ENCODE results near the gene FGF9. TPM values are rescaled to one million over a fixed set of nuclear protein-coding genes. Genes with fewer than 3 reads are reported as not detected.

The FGF9 gene
- total and polyA plus RNA-seq, 10 of the 15 experiments (the other 5 are each of a cell fraction or from before 2014, with no cell fraction given), result 0.05 to 1.5 (median 0.83) TPM

DNA sequence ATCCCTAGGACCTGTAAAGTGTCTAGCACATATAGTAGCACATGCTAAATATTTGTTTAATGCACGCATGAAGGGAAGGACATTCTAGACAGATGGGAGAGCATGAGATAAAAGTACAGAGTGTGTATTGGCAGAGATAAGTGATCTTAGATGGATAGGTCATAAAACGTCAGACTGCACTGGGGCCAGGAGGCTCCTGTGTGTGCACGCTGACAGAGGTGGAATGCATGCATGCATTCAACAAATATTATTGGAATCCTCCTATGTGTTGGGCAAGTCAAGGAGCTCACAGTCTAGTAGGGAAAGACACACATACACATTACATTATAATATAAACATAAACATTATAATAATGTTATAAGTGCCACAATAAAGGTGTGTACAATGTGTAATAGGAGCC lies 73.3 kb downstream of the FGF9 start:
- Histone ChIP-seq H3K79me2 (ENCODE audit: control insufficient read depth, insufficient read depth, low read length) (no peaks in the 10 kb centered on the region), H3K36me3 (ENCODE audit: control insufficient read depth in 2 of 2, insufficient read depth in 2 of 2, low read length in 1 of 2) (no peaks in the 10 kb centered on the region), H3K27ac (ENCODE audit: control insufficient read depth, insufficient read depth) (no peak overlapping the region), H3K9me3 (replicated peaks; ENCODE audit: control insufficient read depth, insufficient read depth, low read length) (no peaks in the 10 kb centered on the region; the same call in 2 of the 3 replicates), H3K9ac (ENCODE audit: control insufficient read depth, insufficient read depth, low read length) (no peak overlapping the region), H3K4me3 (no peak overlapping the region), H3K4me2 (ENCODE audit: control insufficient read depth, insufficient read depth) (no peak overlapping the region), H2AFZ (ENCODE audit: control insufficient read depth, low read depth, low read length) (no peak overlapping the region), H4K20me1 (ENCODE audit: control insufficient read depth, insufficient read depth) (no peaks in the 10 kb centered on the region), H3K27me3 (replicated peaks in 1 of 2; ENCODE audit: control insufficient read depth in 2 of 2, insufficient read depth in 2 of 2, low read length in 1 of 2) (no peaks in the 10 kb centered on the region), H3K4me1 (ENCODE audit: control insufficient read depth, insufficient read depth, low read length) (no peaks in the 10 kb centered on the region)
- ChIA-PET CTCF (no interaction called here), POLR2A (no interaction called here), RAD21 (ENCODE audit: unreplicated experiment) (no interaction called here), SMC1A (ENCODE audit: uncharacterized antibody, unreplicated experiment) (no interaction called here)
- WGBS (ENCODE audit: insufficient coverage, insufficient replicate concordance, low lambda C conversion rate, missing lambda C conversion rate), result 5% methylated on average over 3 of the region's 3 CpGs
- intact Hi-C loops (cut with micrococcal nuclease; ENCODE audit: unreplicated experiment) (no loop called here), in situ Hi-C loops (cut with MboI) (no loop called here)
- FAIRE-seq (no peak), ATAC-seq (no peak), DNase-seq (ENCODE audit: low read depth, low spot score) (no peak)
- TF ChIP-seq, protein P1, sequence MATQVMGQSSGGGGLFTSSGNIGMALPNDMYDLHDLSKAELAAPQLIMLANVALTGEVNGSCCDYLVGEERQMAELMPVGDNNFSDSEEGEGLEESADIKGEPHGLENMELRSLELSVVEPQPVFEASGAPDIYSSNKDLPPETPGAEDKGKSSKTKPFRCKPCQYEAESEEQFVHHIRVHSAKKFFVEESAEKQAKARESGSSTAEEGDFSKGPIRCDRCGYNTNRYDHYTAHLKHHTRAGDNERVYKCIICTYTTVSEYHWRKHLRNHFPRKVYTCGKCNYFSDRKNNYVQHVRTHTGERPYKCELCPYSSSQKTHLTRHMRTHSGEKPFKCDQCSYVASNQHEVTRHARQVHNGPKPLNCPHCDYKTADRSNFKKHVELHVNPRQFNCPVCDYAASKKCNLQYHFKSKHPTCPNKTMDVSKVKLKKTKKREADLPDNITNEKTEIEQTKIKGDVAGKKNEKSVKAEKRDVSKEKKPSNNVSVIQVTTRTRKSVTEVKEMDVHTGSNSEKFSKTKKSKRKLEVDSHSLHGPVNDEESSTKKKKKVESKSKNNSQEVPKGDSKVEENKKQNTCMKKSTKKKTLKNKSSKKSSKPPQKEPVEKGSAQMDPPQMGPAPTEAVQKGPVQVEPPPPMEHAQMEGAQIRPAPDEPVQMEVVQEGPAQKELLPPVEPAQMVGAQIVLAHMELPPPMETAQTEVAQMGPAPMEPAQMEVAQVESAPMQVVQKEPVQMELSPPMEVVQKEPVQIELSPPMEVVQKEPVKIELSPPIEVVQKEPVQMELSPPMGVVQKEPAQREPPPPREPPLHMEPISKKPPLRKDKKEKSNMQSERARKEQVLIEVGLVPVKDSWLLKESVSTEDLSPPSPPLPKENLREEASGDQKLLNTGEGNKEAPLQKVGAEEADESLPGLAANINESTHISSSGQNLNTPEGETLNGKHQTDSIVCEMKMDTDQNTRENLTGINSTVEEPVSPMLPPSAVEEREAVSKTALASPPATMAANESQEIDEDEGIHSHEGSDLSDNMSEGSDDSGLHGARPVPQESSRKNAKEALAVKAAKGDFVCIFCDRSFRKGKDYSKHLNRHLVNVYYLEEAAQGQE (IDR thresholded peaks at IDR 0.05; ENCODE audit: low read depth, low read length), result no peak
- no peak for TF ChIP-seq YBX1 (IDR thresholded peaks at IDR 0.05)
- TF ChIP-seq STAT1 (conservative IDR thresholded peaks at IDR 0.05), result no peak
- no peak for TF ChIP-seq ZBTB11 (CRISPR knock-in tag; IDR thresholded peaks at IDR 0.05)
- no peak for TF ChIP-seq YY1 (IDR thresholded peaks at IDR 0.05; ENCODE audit: low read depth, low read length)
- TF ChIP-seq RELB (IDR thresholded peaks at IDR 0.05; ENCODE audit: low read depth), result no peak
- no peak for TF ChIP-seq POLR2AphosphoS5 (IDR thresholded peaks at IDR 0.05; ENCODE audit: low read length)
- no peak for TF ChIP-seq BCL11A (IDR thresholded peaks at IDR 0.05; ENCODE audit: low read depth, low read length)
- TF ChIP-seq HDAC2 (IDR thresholded peaks at IDR 0.05), result no peak
- no peak for TF ChIP-seq NR2C2 (IDR thresholded peaks at IDR 0.05; ENCODE audit: borderline replicate concordance, control insufficient read depth, insufficient read length, low read depth)
- no peak for TF ChIP-seq BHLHE40 (IDR thresholded peaks at IDR 0.05; ENCODE audit: borderline replicate concordance in 1 of 2, low read depth in 2 of 2, low read length in 1 of 2)
- no peak for TF ChIP-seq ZSCAN29 (IDR thresholded peaks at IDR 0.05)
- TF ChIP-seq PAX5 (IDR thresholded peaks at IDR 0.05; ENCODE audit: borderline replicate concordance, low read depth, low read length), result no peak
- TF ChIP-seq, protein P2, sequence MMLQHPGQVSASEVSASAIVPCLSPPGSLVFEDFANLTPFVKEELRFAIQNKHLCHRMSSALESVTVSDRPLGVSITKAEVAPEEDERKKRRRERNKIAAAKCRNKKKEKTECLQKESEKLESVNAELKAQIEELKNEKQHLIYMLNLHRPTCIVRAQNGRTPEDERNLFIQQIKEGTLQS (IDR thresholded peaks at IDR 0.05; ENCODE audit: borderline replicate concordance, extremely low read depth, low read depth, low read length), result no peak
- no peak for TF ChIP-seq EZH2 (IDR thresholded peaks at IDR 0.05; ENCODE audit: borderline replicate concordance, control insufficient read depth, low read depth, low read length)
- BruUV-seq (replicated peaks), result no TSS peak

Measured in GM12878 (cell line).